HepG2 (cell line): Measurements from ENCODE around the gene RGL3. TPM values are rescaled to one million over a fixed set of nuclear protein-coding genes. Genes with fewer than 3 reads are reported as not detected.
A peak's percentile ranks its signal among the peaks of the same experiment; 100 is the strongest.

Source experiments
- FOXP4 ChIP-seq: sonication (generic); formaldehyde crosslinking; IDR thresholded peaks from 2 replicates; pipeline ENCODE4 v1.4.0; 2020; ENCODE audit warnings: missing genetic modification reagents
- GABPB1 ChIP-seq: IDR thresholded peaks from 2 replicates; pipeline ENCODE4 v1.6.1; 2016; ENCODE audit warnings: mild to moderate bottlenecking, missing genetic modification reagents, moderate library complexity, missing compliant biosample characterization
- HMGXB4 ChIP-seq, 2 experiments: sonication (generic) in 1 of 2; formaldehyde crosslinking in 1 of 2; IDR thresholded peaks; 2 replicates each; pipeline versions ENCODE4 v1.4.0 to v1.6.1; 2018 to 2020; ENCODE audit warnings: missing genetic modification reagents in 2 of 2, borderline replicate concordance in 1 of 2, low read depth in 1 of 2, mild to moderate bottlenecking in 1 of 2, missing biosample characterization in 1 of 2
- KLF9 ChIP-seq: IDR thresholded peaks from 2 replicates; pipeline ENCODE4 v1.6.1; 2016; ENCODE audit warnings: low read depth
- MXI1 ChIP-seq: IDR thresholded peaks from 3 replicates; pipeline ENCODE4 v1.6.1; 2012; ENCODE audit warnings: low read depth, low read length, inconsistent platforms, borderline replicate concordance
- PAX8 ChIP-seq: sonication (generic); formaldehyde crosslinking; IDR thresholded peaks from 2 replicates; pipeline ENCODE4 v1.8.0; 2022; ENCODE audit warnings: mild to moderate bottlenecking, missing genetic modification reagents, borderline replicate concordance
- PREB ChIP-seq: sonication (generic); formaldehyde crosslinking; IDR thresholded peaks from 2 replicates; pipeline ENCODE4 v1.4.0; 2020; ENCODE audit warnings: missing genetic modification reagents
- PRPF4 ChIP-seq: fragments of 200-400 bp; formaldehyde crosslinking; IDR thresholded peaks from 2 replicates; pipeline ENCODE4 v1.6.1; 2016; ENCODE audit warnings: low read length, low read depth; ENCODE audit not compliant: poor library complexity, severe bottlenecking
- SAP130 ChIP-seq: IDR thresholded peaks from 2 replicates; pipeline ENCODE4 v1.6.1; 2016; ENCODE audit warnings: low read depth
- SMC3 ChIP-seq: IDR thresholded peaks from 2 replicates; pipeline ENCODE4 v1.6.1; 2011; ENCODE audit warnings: low read length, improper control_type of control experiment
- THAP9 ChIP-seq: sonication (generic); formaldehyde crosslinking; IDR thresholded peaks from 2 replicates; pipeline ENCODE4; 2020; ENCODE audit warnings: missing genetic modification reagents, mild to moderate bottlenecking, borderline replicate concordance
- TOPORS ChIP-seq: sonication (generic); formaldehyde crosslinking; IDR thresholded peaks from 2 replicates; pipeline ENCODE4 v1.8.0; 2023; ENCODE audit warnings: mild to moderate bottlenecking, missing genetic modification reagents
- ZBTB33 ChIP-seq: sonication (generic); formaldehyde crosslinking; IDR thresholded peaks from 2 replicates; pipeline ENCODE4 v1.4.0; 2020; ENCODE audit warnings: missing genetic modification reagents
- ZNF510 ChIP-seq: sonication (generic); formaldehyde crosslinking; IDR thresholded peaks from 2 replicates; pipeline ENCODE4 v1.4.0; 2020; ENCODE audit warnings: low read depth, mild to moderate bottlenecking, missing genetic modification reagents
- ZNF569 ChIP-seq: sonication (generic); formaldehyde crosslinking; IDR thresholded peaks from 2 replicates; pipeline ENCODE4 v1.5.0; 2020; ENCODE audit warnings: mild to moderate bottlenecking, missing genetic modification reagents, moderate library complexity, borderline replicate concordance
- ZNF577 ChIP-seq: sonication (generic); formaldehyde crosslinking; IDR thresholded peaks from 2 replicates; pipeline ENCODE4 v1.4.0; 2020; ENCODE audit warnings: mild to moderate bottlenecking, low read depth, missing genetic modification reagents, borderline replicate concordance
- polyA plus RNA-seq, 8 experiments: library from polyadenylated mRNA; depleted of rRNA in 3 of 8; stranded (reverse) in 7 of 8; unstranded in 1 of 8; fragments of >200 nt; fragmentation: Illumina TruSeq in 4 of 8; extraction: Trizol in 4 of 8; gene quantifications; 2 replicates each; pipeline versions ENCODE4 v1.2.1 to v1.2.3, GENCODE V29; 2011 to 2016; ENCODE audit warnings: low read depth in 4 of 8, missing spikeins in 1 of 8, mixed read lengths in 1 of 8; ENCODE audit not compliant: insufficient read depth in 1 of 8
- total RNA-seq, 5 experiments: library from RNA; depleted of rRNA; stranded (reverse); fragments of >200 nt; fragmentation: Illumina TruSeq; extraction: Trizol; gene quantifications; 2 replicates each; pipeline ENCODE4 v1.2.3, GENCODE V29; 2016; ENCODE audit warnings: low read depth in 1 of 5

Gene RGL3
- total and polyA plus RNA-seq, 2 of the 13 experiments (the other 11 are each of a cell fraction or from before 2014, with no cell fraction given), result 4.2 to 7.6 TPM

GRCh38 chr19:11378319-11379189, 40.6 kb downstream of the RGL3 start (continued):
- TF ChIP-seq SAP130 (CRISPR knock-in tag) (peak; percentile 24; the same call in 1 of the 2 replicates), HMGXB4 (CRISPR knock-in tag; IDR thresholded peaks at IDR 0.05; ENCODE audit: borderline replicate concordance in 1 of 2, low read depth in 1 of 2) (peak; percentile 59 to 68; a peak in 1 of 4 replicates), KLF9 (CRISPR knock-in tag) (no peak), PAX8 (CRISPR knock-in tag) (no peak), MXI1 (peak; percentile 22; the same call in 1 of the 3 replicates), ZNF510 (CRISPR knock-in tag) (no peak), ZNF577 (CRISPR knock-in tag) (no peak), TOPORS (CRISPR knock-in tag) (no peak), ZNF569 (CRISPR knock-in tag) (no peak), GABPB1 (CRISPR knock-in tag) (peak; percentile 34; the same call in 1 of the 2 replicates), SMC3 (peak; percentile 41; the same call in 1 of the 2 replicates), PREB (CRISPR knock-in tag) (no peak), ZBTB33 (CRISPR knock-in tag) (0 out of 2 replicates have a peak, but pooled peaks have one; percentile 53), PRPF4 (no peak), FOXP4 (no peak), THAP9 (CRISPR knock-in tag) (no peak)
